ENCODE results near the gene NR4A1.

DNA sequence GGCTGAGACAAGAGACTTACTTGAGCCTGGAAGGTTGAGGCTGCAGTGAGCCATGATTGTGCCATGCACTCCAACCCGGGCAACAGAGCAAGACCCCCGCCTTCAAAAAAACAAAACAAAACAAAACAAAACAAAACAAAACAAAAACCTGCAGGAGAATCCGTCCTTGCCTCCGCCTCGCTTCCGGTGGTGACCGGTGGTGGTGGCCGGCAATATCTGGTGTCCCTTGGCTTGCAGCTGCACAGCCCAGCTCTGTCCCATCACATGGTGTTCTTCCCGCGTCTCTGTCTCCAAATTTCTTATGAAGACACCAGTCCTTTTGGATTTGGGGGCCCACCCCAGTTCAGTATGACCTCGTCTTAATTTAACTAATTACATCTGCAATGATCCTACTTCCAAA lies 38.2 kb downstream of the NR4A1 start:
- TF ChIP-seq, protein P1, sequence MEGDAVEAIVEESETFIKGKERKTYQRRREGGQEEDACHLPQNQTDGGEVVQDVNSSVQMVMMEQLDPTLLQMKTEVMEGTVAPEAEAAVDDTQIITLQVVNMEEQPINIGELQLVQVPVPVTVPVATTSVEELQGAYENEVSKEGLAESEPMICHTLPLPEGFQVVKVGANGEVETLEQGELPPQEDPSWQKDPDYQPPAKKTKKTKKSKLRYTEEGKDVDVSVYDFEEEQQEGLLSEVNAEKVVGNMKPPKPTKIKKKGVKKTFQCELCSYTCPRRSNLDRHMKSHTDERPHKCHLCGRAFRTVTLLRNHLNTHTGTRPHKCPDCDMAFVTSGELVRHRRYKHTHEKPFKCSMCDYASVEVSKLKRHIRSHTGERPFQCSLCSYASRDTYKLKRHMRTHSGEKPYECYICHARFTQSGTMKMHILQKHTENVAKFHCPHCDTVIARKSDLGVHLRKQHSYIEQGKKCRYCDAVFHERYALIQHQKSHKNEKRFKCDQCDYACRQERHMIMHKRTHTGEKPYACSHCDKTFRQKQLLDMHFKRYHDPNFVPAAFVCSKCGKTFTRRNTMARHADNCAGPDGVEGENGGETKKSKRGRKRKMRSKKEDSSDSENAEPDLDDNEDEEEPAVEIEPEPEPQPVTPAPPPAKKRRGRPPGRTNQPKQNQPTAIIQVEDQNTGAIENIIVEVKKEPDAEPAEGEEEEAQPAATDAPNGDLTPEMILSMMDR (IDR thresholded peaks at IDR 0.05): no peak
- TF ChIP-seq SP1 (CRISPR knock-in tag; conservative IDR thresholded peaks at IDR 0.05) (no peak), ZNF138 (CRISPR knock-in tag; conservative IDR thresholded peaks at IDR 0.05) (no peak), JUN (CRISPR knock-in tag; IDR thresholded peaks at IDR 0.05) (no peak), CBFB (CRISPR knock-in tag; IDR thresholded peaks at IDR 0.05; ENCODE audit: low read depth) (no peak)
- TF ChIP-seq, protein P2, sequence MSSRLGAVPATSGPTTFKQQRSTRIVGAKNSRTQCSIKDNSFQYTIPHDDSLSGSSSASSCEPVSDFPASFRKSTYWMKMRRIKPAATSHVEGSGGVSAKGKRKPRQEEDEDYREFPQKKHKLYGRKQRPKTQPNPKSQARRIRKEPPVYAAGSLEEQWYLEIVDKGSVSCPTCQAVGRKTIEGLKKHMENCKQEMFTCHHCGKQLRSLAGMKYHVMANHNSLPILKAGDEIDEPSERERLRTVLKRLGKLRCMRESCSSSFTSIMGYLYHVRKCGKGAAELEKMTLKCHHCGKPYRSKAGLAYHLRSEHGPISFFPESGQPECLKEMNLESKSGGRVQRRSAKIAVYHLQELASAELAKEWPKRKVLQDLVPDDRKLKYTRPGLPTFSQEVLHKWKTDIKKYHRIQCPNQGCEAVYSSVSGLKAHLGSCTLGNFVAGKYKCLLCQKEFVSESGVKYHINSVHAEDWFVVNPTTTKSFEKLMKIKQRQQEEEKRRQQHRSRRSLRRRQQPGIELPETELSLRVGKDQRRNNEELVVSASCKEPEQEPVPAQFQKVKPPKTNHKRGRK (CRISPR knock-in tag; IDR thresholded peaks at IDR 0.05; ENCODE audit: borderline replicate concordance): no peak
